OCI-LY1 (cell line): Measurements from ENCODE around the gene SLC25A21.

Experiments
- H2AFZ ChIP-seq: fragments of 200-600 bp; sonication (generic), shearing (Covaris generic); 2 replicates; pipeline ENCODE4 v1.6.0; 2014; ENCODE audit warnings: antibody characterized with exemption, mild to moderate bottlenecking, low read length
- H3F3A ChIP-seq: fragments of 200-600 bp; sonication (generic), shearing (Covaris generic); 2 replicates; pipeline ENCODE4 v1.6.0; 2014; ENCODE audit warnings: mild to moderate bottlenecking, antibody characterized with exemption, low read length, moderate library complexity; ENCODE audit not compliant: insufficient read depth
- H3K27ac ChIP-seq: fragments of 200-600 bp; sonication (generic); 2 replicates; pipeline ENCODE4 v1.5.1; 2014; ENCODE audit warnings: low read length, mixed run types, mild to moderate bottlenecking, low read depth; ENCODE audit not compliant: poor library complexity, severe bottlenecking
- H3K27me3 ChIP-seq: fragments of 200-600 bp; sonication (generic); 2 replicates; pipeline ENCODE4 v1.6.0; 2014; ENCODE audit warnings: antibody characterized with exemption, mild to moderate bottlenecking, low read length, moderate library complexity; ENCODE audit not compliant: insufficient read depth
- H3K36me3 ChIP-seq: fragments of 200-600 bp; sonication (generic); 2 replicates; pipeline ENCODE4 v1.6.1; 2014; ENCODE audit warnings: mild to moderate bottlenecking, antibody characterized with exemption, low read length, moderate library complexity, mixed read lengths; ENCODE audit not compliant: insufficient read depth
- H3K4me1 ChIP-seq: fragments of 200-600 bp; sonication (generic); 2 replicates; pipeline ENCODE4 v1.5.1; 2014; ENCODE audit warnings: mild to moderate bottlenecking, low read length, moderate library complexity; ENCODE audit not compliant: insufficient read depth, severe bottlenecking
- H3K4me2 ChIP-seq: fragments of 200-600 bp; sonication (generic), shearing (Covaris generic); 2 replicates; pipeline ENCODE4 v1.6.1; 2014; ENCODE audit warnings: low read length
- H3K4me3 ChIP-seq: fragments of 200-600 bp; sonication (generic); 2 replicates; pipeline ENCODE4 v1.5.1; 2014; ENCODE audit warnings: low read length, low read depth, mild to moderate bottlenecking, mixed read lengths; ENCODE audit not compliant: poor library complexity, severe bottlenecking
- H3K79me2 ChIP-seq: fragments of 200-600 bp; shearing (Covaris generic); 2 replicates; pipeline ENCODE4 v1.6.1; 2016; ENCODE audit warnings: mixed run types, low read length, mixed read lengths; ENCODE audit not compliant: insufficient read depth
- H3K9ac ChIP-seq: fragments of 200-600 bp; sonication (generic), shearing (Covaris generic); 2 replicates; pipeline ENCODE4 v1.6.1; 2014; ENCODE audit warnings: mild to moderate bottlenecking, low read length, mixed read lengths
- H3K9me2 ChIP-seq: fragments of 200-600 bp; sonication (generic), shearing (Covaris generic); 2 replicates; pipeline ENCODE4 v1.6.1; 2014; ENCODE audit warnings: low read depth, mild to moderate bottlenecking, low read length, mixed read lengths
- H3K9me3 ChIP-seq: fragments of 200-600 bp; shearing (Covaris generic); 2 replicates; pipeline ENCODE4 v1.6.1; 2014; ENCODE audit warnings: low read length, mixed read lengths
- H4K20me1 ChIP-seq: fragments of 200-600 bp; sonication (generic), shearing (Covaris generic); 2 replicates; pipeline ENCODE4 v1.6.0; 2016; ENCODE audit warnings: mild to moderate bottlenecking, low read length; ENCODE audit not compliant: insufficient read depth
- EZH2 ChIP-seq: fragments of 200-600 bp; sonication (generic), shearing (Covaris generic); IDR thresholded peaks from 2 replicates; pipeline ENCODE4 v1.8.0; 2017; ENCODE audit warnings: borderline replicate concordance, mixed run types, mild to moderate bottlenecking, antibody characterized with exemption, low read length, moderate library complexity, mixed read lengths
- TF ChIP-seq, protein P1 (sequence below): fragments of 200-600 bp; sonication (generic), shearing (Covaris generic); IDR thresholded peaks from 2 replicates; pipeline ENCODE4 v1.5.1; 2017; ENCODE audit warnings: mild to moderate bottlenecking, antibody characterized with exemption, low read length, moderate library complexity, mixed read lengths

The SLC25A21 gene

DNA sequence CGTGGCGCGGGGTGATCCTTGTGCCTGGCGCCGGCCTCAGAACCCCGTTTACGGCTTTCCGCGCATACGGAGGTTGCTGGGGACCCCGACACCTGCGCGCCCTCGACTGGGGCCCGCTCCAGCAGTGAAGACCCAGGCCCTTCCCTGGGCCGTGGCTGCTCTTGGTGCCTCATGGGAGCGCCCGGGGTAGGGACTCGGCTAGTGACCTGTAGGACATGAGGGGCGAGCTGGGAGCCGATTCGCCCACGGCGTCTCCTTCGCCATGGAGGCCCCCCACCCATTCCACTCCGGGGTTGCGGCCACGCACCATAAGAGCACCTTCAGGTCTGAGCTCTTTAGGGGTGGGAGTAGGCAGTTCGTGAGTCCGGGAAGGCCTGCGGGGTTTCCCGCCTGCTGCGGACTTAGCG is 525.0 kb downstream of the SLC25A21 start:
- H3K27me3 ChIP-seq, result no peaks in the 10 kb centered on the region
- H3K9me3 ChIP-seq, result no peaks in the 10 kb centered on the region
- no peaks in the 10 kb centered on the region for H3K4me1 ChIP-seq
- H3K27ac ChIP-seq, result no peak overlapping the region
- no peak overlapping the region for H3K9ac ChIP-seq
- no peak overlapping the region for H2AFZ ChIP-seq
- H3K4me2 ChIP-seq, result no peak overlapping the region
- H3K4me3 ChIP-seq, result no peak overlapping the region
- no peak for TF ChIP-seq EZH2
- TF ChIP-seq, protein P1, sequence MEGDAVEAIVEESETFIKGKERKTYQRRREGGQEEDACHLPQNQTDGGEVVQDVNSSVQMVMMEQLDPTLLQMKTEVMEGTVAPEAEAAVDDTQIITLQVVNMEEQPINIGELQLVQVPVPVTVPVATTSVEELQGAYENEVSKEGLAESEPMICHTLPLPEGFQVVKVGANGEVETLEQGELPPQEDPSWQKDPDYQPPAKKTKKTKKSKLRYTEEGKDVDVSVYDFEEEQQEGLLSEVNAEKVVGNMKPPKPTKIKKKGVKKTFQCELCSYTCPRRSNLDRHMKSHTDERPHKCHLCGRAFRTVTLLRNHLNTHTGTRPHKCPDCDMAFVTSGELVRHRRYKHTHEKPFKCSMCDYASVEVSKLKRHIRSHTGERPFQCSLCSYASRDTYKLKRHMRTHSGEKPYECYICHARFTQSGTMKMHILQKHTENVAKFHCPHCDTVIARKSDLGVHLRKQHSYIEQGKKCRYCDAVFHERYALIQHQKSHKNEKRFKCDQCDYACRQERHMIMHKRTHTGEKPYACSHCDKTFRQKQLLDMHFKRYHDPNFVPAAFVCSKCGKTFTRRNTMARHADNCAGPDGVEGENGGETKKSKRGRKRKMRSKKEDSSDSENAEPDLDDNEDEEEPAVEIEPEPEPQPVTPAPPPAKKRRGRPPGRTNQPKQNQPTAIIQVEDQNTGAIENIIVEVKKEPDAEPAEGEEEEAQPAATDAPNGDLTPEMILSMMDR, result no peak
- no peaks in the 10 kb centered on the region for H3F3A ChIP-seq
- H3K79me2 ChIP-seq, result no peaks in the 10 kb centered on the region
- no peaks in the 10 kb centered on the region for H4K20me1 ChIP-seq
- H3K36me3 ChIP-seq, result no peaks in the 10 kb centered on the region
- H3K9me2 ChIP-seq, result no peaks in the 10 kb centered on the region

DNA sequence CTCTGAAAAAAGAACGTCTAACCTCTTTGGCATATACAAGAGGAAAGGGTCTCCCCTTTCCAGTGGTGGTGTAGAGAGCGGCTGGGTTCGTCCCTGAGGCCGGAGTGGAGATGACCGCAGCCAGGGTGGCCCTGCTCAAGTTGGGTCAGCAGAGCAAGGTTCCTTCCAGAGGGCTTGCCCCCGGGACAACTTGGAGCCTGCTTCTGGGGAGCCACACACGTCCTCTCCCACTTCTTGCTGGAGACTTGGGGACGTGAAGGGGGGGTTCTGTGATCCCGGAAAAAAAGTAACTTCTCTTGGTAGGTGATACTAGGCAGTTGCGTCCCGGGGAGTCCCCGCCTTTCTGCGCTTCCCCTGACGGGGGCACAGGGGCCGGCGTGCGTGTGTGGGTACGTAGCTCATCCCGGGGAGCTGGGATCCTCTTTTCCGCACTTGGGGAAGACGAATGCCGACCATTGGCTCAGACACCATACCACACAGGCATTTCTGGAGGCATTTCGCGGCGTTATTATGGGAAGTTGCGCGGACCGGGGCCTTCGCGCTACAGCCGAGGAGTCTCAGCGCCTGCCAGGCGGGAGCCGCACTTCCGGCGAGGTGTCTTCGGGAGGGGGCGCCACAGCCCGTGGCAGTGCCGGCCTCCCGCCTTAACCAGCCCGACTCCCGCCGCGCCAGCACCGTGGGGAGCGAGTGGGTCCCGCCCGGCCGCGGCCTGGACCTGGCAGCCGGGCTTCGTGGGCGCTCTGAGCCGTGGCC is 525.6 kb downstream of the SLC25A21 start:
- no peaks in the 10 kb centered on the region for H3K79me2 ChIP-seq
- no peaks in the 10 kb centered on the region for H3K27me3 ChIP-seq
- H3K9me3 ChIP-seq, result no peaks in the 10 kb centered on the region
- no peaks in the 10 kb centered on the region for H4K20me1 ChIP-seq
- no peaks in the 10 kb centered on the region for H3K36me3 ChIP-seq
- H2AFZ ChIP-seq, result no peak overlapping the region
- H3K4me3 ChIP-seq, result no peak overlapping the region
- no peak overlapping the region for H3K4me2 ChIP-seq
- TF ChIP-seq EZH2, result no peak
- TF ChIP-seq, protein P1, result no peak
- H3K9ac ChIP-seq, result no peak overlapping the region
- no peak overlapping the region for H3K27ac ChIP-seq
- no peaks in the 10 kb centered on the region for H3K9me2 ChIP-seq
- H3F3A ChIP-seq, result no peaks in the 10 kb centered on the region
- H3K4me1 ChIP-seq, result no peaks in the 10 kb centered on the region

DNA sequence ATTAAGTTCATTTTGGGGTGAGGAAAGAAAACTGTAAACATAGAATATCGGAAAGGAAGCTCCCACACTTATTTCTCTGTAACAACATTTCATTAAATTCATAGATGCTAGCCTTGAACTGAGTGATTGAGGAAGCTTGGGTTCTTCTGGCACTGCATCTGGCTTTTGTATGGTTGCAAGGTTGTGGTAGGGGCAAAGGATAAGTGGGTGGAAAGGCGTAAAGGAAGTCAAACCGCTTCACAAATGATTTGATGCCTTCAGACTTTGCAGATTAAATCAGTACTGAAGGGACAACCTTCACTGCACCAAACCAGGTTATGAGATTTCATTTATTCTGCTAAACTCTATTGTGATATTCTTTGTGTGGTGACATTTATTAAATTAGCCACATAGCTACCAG is 538.8 kb downstream of the SLC25A21 start:
- Histone ChIP-seq H3K36me3 (no peaks in the 10 kb centered on the region), H2AFZ (no peak overlapping the region), H3F3A (no peaks in the 10 kb centered on the region), H3K27ac (no peak overlapping the region), H3K4me3 (no peak overlapping the region), H3K9ac (no peak overlapping the region), H3K9me2 (no peaks in the 10 kb centered on the region), H3K9me3 (no peaks in the 10 kb centered on the region), H3K4me1 (no peaks in the 10 kb centered on the region), H3K79me2 (no peaks in the 10 kb centered on the region), H3K4me2 (no peak overlapping the region), H3K27me3 (no peaks in the 10 kb centered on the region), H4K20me1 (no peaks in the 10 kb centered on the region)
- no peak for TF ChIP-seq EZH2
- TF ChIP-seq, protein P1, result no peak
